GM18907 (cell line): Measurements from ENCODE around the gene COL9A3.

Source experiments
- ATAC-seq: cut with Tn5 transposase; IDR thresholded peaks from one replicate; pipeline ENCODE4 v1.9.1; 2021; ENCODE audit warnings: mild to moderate bottlenecking, moderate library complexity; ENCODE audit not compliant: unreplicated experiment

COL9A3 gene

DNA sequence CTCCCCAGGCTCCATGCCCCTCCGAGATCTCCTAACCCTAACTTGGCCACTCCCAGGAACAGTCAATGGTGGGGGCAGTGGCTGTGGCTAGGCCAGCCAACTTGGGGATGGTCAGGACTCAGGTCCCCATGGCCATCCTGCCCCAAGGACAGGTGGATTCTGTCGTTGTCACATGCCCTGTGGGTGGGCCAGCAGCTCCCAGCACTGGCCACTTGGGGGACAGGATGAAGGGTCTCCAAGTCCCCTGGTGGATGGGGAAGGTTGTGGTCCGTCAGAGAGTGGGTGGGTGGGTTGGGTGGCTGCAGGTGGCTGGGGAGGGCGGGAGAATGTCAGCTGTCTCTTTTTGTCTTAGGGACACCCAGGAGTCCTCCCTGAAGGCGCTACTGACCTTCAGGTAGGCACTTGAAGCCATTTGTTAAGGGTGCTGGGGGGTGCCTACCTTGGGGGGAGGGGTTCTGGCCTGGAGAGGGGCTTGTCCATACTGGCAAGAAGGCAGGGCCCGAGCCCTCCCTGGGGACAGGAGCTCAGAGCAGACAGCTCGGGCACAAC, 5.5 kb downstream of the COL9A3 start:
- no peak for ATAC-seq

DNA sequence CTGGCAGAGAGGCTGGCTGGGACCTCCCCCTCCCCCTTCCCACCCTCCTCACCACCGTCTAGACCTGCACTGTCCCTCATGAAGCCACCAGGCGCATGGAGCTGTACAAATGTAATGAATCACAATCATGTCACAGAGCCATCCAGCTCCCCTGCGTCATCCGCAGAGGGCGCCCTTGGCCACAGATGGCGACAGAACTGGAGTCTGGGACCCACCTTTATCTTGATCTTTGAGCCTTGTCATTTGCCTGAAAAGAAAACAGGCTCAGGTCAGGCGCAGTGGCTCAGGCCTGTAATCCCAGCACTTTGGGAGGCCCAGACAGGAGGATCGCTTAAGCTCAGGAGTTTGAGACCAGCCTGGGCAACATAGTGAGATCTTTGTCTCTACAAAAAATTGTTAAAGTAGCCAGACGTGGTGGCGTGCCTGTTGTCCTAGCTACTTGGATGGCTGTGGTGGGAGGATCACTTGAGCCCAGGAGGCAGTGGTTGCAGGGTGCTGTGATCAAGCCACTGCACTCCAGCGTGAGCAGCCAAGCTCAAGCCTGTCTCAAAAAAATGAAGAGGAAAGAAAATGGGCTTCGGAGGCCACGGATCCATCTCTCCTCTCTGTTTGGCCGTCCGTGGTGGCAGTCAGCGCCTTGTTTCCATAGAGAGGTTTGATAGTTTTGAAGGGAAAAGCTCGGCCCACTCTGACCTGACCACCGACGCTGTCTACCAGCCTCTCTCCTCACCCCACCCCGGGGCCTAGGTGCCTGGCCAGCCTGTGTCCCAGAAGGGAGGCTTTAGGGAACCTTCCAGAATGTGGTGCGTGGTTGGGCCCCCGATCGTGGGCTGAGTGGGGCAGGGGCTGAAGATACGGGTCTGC, 6.2 kb downstream of the COL9A3 start:
- ATAC-seq: no peak

DNA sequence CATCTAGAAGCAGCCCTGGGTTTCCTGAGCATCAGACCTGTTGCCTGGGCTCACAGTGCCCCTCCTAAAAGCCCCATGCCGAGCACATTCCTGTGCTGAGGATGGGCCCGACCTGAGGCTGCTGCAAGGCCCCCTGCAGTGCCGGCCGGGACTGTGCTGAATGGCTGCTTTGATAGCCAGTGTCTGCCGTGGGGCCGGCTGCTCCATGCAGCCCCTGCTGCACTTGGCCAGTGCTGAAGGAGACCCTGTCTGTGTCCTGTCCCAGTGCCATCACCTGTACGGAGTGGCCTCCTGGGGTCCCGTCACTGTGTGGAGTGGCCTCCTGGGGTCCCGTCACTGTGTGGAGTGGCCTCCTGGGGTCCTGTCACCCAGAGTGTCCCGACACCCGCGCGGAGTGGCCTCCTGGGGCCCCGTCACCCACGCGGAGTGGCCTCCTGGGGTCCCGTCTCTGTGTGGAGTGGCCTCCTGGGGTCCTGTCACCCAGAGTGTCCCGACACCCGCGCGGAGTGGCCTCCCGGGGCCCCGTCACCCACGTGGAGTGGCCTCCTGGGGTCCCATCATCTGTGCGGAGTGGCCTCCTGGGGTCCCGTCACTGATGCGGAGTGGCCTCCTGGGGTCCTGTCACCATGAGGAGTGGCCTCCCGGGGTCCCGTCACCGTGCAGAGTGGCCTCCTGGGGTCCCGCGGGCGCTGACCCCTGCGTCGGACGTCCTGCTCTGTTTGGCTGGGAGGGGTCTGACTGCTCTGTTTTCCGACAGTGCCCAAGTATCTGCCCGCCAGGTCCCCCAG, 7.0 kb downstream of the COL9A3 start:
- ATAC-seq: no peak

DNA sequence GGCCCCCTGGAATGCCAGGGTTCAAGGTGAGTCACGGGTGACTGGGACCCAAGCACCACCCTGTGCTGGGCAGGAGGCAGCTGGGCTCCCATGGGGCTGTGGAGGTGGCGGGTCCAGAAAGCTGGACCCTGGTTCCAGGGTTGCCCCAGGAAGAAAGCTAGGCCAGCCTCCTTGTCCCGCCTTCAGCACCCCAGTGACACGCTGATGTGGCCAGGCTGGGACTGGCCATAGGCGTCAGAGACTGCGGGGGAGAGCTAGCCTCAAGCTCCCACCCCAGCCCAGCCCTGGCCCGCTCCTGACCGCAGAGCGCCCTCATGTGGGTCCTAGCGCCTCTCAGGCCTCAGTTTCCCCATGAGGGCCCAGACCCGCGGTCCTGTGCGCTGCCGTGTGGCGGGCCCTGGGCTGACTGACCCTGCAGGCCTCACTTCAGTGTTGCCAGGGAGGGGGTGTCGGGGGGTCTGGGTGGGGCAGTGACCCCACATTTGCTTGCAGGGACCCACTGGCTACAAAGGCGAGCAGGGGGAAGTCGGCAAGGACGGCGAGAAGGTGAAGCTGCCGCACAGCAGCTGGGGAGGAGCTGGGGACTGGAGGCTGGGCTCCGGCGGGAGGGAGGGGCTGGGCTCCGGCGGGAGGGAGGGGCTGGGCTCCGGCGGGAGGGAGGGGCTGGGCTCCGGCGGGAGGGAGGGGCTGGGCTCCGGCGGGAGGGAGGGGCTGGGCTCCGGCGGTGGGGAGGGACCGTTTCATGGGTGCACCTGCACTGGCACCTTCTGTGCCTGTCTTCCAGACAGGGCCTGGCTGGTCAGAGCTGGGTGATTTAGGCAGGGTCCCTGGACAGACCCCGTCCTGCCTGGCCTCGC, 7.9 kb downstream of the COL9A3 start:
- no peak for ATAC-seq

DNA sequence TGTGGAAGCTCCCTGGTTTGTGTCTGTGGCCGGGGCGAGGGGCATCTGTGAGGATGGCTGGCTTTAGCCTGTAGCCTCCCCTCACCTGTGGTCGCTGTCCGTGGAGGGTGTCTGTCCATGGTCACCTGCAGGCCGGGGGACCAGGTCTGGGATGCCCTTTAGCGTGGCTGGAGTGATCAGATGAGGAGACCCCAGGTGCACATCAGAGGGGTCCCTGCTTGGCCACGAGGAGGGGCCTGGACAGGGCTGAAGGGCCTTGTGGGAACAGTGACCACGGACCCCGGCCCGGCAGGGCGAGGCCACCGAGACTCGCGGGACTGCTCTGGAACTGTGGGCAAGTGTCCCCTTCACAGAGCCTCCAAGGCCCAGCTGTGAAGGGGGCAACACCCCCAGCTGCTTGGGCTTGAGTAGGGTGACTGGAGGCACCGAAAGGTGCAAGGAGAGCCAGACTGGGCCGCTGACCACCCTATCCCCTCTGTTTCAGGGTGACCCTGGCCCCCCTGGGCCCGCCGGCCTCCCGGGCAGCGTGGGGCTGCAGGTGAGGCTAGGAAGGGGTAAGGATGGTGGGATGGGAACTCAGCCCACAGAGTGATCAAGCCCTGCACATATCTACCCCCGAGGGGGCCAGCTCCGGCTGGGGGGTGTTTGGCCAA, 8.6 kb downstream of the COL9A3 start:
- ATAC-seq: no peak

DNA sequence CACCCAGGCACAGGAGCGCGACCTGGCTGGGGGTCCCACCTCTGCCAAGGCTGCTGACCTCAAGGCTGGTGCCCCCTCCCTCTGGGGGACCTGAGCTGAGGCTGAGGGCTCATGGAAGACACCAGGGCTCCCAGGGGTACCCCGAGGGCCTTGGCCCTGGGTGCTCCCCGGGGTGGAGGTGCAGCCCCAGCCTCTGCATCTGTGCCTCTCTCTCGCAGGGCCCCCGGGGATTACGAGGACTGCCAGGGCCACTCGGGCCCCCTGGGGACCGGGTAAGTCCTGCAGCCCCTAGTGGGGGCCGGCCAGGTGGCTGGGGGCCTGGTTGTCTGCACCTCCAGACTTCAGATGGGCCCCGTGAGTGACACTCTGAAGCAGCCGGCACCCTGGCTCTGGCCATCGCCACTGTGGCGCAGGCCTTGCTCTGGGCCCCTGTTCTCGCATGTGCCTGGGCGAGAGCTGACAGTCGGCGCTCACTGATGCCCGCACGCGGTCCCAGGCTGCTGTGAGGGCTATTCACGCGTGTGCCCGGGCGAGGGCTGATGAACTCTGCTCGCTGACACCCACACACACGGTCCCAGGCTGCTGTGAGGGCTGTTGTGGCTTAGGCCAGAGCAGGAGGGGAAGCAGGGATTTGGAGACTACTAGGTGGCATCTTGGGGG, 9.3 kb downstream of the COL9A3 start:
- ATAC-seq: no peak

DNA sequence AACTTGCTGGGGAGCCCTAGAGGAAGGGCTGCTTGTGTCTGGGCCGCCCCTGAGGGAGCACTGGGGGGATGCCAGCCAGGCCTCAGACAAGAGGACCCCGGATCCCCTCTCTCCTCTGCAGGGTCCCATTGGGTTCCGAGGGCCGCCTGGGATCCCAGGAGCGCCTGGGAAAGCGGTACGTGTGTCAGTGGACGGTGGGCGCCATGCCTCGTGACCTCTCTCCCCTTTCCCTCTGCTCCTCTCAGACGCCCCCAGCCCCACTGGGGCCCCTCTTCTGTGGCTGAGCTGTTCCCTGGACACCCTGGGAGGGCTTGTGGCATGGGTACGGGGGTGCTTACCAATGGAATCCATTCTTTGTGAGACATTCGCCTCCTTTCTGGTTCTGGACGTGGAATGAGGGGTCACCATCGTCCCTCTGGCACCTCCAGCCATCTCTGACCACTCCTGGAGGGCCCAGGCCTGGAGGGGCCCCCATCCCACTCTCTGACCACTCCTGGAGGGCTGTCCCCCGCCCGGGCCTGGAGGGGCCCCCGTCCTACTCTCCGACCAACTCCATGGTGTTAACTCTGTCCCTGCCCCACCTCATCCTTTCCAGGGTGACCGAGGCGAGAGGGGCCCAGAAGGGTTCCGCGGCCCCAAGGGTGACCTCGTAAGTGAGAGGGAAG, 9.9 kb downstream of the COL9A3 start:
- no peak for ATAC-seq

DNA sequence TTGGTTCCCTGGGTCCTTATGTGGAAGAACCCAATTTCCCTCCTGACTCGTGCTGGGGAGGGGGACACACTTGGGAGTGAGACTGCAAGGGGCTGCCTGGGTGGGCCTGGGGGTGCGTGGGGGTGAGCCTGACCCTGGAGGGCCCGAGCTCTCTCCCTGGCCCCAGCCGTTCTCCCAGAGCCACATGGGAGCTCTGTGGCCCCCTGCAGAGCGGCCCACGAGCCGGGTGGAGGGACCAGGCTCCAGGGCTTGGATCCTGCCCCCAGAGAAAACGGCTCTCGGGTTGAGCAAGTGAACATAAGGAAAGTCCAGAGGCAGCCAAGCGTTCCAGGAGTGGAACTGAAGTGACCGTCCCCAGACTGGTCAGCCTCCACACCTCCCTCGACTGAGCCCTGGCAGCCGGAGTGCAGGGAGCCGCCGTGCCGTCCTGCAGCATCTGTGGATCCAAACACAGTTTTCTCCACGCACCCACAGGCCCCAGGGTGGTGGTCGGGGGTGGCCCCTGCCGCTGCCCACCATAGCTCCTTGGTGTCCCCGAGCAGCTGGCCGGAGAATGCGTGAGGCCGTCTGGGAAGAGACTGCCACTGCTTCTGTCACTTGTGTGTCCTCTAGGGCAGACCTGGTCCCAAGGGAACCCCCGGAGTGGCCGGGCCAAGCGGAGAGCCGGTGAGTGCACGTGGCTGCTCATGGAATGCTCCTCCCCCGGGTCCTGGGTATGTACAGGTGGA, 10.6 kb downstream of the COL9A3 start:
- no peak for ATAC-seq

DNA sequence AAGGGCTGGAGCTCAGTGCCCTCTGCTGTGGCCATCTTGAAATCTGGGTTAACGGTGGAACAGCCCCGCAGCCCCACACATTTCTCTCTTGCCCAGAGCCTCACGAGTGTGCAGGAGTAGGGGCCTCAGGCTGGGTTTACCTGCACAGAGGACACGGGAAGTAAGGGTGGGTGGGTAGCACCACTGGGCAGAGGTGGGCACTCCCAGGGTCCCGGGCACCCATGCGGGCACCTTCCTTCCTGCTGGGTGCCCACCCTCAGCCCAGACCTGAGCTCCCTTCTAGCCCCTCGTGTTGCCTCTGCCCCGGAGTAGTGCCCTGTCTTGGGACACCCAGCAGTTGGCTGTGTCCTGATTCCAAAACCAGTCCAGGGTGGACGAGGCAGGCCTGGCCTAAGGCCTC, 11.2 kb downstream of the COL9A3 start:
- no peak for ATAC-seq

DNA sequence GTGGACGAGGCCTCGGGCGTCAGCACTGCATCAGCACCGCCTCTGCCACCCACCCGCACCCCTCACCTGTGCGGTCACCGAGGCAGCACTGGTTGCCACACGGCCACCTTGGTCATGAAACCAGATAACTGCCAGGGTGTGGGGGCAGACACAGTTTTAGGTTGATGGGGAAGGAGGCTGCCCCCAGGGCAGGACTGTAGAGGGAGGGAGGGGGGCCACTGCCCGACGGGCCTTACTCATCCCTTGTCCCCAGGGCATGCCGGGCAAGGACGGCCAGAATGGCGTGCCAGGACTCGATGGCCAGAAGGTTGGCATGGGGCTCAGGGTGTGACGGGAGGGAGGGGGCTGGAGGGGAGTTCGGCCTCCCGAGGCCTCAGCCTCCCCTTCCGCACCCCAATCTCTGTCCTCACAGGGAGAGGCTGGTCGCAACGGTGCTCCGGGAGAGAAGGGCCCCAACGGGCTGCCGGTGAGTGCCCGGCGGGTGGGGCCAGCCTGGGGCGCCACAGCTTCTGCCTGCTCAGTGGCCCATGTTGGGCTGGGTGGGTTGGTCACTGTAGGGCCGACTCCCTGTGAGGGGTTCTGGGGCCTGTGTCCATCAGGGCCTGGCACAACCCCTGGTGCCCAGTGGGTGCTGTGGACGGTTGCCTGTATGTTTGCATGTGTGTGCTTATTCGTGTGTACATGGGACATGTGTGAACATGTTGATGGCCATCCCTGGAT, 11.8 kb downstream of the COL9A3 start:
- ATAC-seq: no peak

DNA sequence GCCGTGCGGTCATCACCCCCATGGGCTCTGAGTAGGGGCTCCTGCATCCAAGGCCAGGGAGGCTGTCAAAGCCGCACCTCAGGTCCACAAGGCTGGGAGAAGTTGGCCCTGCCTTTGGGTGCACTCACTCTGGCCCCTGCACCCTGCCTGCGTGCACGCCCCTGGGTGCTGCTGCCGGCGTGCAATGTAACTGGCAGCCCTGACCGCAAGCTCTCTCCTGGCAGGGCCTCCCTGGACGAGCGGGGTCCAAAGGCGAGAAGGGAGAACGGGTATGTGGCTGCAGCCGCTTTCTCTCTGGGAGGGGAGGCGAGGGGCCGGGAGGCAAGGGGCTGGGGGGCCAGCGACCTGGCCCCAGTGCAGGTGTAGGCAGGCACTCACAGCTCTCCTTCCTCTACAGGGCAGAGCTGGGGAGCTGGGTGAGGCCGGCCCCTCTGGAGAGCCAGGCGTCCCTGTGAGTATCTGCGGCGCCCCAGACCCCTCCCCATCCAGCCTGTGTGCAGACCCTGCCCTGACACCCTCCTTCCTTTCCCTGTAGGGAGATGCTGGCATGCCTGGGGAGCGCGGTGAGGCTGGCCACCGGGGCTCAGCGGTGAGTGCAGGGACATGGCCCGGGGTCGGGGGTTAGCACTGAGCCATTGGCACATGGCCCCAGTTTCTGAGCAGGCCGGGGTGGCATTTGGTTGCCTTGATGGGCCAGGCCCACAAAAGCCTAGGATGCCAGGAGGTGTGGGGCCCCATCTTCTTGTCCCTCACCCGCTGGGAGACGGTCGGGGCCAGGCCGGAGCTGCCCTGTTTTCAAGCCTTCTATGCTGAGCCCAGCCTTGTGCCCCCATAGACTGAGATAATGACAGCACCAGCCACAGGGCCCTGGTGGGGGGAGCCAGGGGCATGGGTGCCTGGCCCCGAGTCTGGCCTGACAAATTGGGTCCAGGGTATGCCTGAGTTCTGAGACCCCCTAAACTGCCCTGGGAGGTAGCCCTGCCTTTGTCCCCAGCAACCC, 12.7 kb downstream of the COL9A3 start:
- ATAC-seq: no peak

DNA sequence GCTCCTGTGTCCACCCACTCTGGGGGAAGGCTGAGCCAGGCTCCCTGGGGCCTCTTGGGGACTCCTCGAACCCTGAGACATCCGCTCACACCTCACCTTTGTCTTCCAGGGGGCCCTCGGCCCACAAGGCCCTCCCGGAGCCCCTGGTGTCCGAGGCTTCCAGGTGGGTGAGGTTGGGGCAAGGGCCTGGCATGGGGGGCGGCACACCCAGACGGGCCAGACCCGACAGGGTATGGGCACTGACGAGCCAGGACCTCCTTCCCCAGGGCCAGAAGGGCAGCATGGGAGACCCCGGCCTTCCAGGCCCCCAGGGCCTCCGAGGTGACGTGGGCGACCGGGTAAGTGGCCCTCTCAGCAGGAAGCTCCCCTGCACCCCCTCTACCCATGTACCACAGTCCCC, 13.4 kb downstream of the COL9A3 start:
- no peak for ATAC-seq

DNA sequence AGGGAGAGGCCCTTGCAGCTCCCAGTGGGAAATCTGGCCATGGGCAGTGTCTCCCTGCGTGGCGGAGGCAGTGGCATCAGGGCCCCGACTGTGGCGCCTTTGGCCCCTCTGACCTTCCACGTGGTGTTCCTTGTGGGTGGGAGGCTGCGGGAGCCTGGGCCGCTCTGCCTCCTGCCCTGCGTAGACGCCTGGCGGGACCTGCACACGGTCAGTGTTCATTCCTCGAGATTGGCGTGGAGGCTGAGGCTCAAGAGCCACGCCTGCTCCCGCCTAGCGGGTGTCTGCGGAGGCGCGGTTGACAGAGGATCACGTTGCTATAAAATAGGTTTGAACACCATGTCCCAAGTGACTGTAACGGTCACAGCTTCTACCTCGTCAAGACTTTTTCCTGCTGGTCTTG, 14.0 kb downstream of the COL9A3 start:
- ATAC-seq: no peak

DNA sequence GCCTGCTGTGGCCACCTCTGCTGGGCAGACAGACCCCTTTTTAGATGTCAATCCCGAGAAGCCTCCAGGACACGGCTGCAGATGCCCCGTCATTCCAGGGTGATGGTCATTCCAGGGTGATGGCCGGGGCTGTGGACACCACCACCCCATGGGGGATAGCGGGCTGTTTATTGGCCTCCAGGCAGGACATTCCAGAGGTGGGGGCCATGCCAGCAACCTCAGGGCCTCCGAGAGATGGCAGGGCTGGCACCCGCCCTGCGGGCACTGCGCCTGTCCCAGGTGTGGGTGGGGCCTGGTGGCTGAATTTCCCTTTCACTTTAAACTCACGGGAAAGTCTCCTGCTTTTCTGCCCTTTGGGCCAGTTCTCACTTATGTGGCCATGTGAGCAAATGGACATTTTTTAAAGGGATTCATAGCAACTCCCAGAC, 14.5 kb downstream of the COL9A3 start:
- no peak for ATAC-seq

DNA sequence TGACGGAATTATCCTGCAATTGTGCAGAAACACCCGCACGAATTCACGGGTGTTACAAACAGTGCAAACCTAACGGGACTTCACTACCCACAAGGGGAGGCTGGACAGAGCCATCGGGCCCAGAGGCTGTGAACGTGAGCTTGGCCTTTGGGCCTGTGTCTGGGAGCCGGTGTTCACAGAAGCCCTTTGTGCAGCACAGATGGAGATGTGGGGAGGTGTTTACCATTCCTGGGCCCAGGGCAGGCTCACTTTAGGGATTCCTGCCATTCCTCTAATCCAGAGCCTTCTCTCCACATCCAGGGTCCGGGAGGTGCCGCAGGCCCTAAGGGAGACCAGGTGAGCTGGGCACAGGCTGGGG, 15.0 kb downstream of the COL9A3 start:
- no peak for ATAC-seq

DNA sequence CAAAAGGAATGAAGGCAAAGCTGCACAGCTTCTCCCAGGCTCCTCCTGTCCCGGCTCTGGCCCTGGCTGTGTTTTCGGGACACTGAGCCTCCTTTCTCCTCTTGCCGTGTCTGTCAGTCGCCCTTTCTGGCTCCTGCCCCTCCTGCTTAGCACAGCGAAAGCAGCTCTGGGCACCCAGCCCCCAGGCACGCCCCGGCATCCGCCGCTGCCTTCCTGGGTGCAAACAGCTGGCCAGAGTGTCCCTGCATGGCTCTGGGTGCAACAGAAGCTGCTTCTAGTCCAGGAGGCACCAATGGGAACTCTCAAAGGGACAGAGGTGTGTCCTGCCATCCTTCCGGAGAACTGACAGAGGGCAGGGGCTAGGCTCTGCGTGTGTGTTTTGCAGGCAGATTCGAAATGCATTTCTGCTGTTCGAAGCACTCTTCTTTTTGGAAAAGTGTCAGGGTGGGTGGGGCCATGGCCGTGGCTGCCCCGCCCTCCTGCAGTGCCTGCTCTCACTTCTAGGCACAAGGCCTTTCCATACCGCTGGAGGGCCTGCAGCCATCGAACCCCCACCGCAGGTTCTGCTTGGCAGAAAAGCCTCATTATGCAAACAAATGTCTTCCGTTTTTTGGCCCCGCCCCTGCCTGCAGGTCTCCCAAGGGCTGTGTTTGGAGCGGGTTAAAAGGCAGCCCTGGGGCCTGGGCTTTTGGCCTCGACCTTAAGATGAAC, 15.5 kb downstream of the COL9A3 start:
- peak; percentile 57 for ATAC-seq
